Mammary epithelial cell (primary cell): Measurements from ENCODE around the gene C4orf36.

Source experiments
- CTCF ChIP-seq, 2 donors: IDR thresholded peaks in 1 of 2; conservative IDR thresholded peaks in 1 of 2; 2 replicates each; pipeline ENCODE4 v1.5.1; 2011 to 2012; ENCODE audit warnings: inconsistent platforms in 2 of 2, low read length in 2 of 2, mild to moderate bottlenecking in 2 of 2, control low read depth in 1 of 2, low read depth in 1 of 2; ENCODE audit not compliant: insufficient read depth in 1 of 2; ENCODE audit errors: extremely low read depth in 1 of 2
- EZH2 ChIP-seq: IDR thresholded peaks from 2 replicates; pipeline ENCODE4 v1.6.1; 2012; ENCODE audit warnings: low read length, inconsistent platforms, borderline replicate concordance

GRCh38 chr4:86919561-86920223, 27.5 kb upstream of the C4orf36 start:
- TF ChIP-seq CTCF (conservative IDR thresholded peaks at IDR 0.05 in 1 of 2, IDR thresholded peaks at IDR 0.05 in 1 of 2; ENCODE audit: extremely low read depth in 1 of 2, insufficient read depth in 1 of 2, low read depth in 1 of 2, low read length in 2 of 2) (no peak), EZH2 (no peak)
